ENCODE data around the gene CDK14.

Gene CDK14

GRCh38 chr7:91031757-91032156, 435.6 kb downstream of the CDK14 start:
- no peak for DNase-seq

- DNase-seq: no peak
Observed at GRCh38 chr7:91033574-91033973, 437.5 kb downstream of the CDK14 start.

- peak; percentile 4 to 20 for DNase-seq
Observed at GRCh38 chr7:91034459-91035368, 438.6 kb downstream of the CDK14 start.

GRCh38 chr7:91039033-91039432, 442.9 kb downstream of the CDK14 start:
- no peak for DNase-seq

GRCh38 chr7:91041141-91041540, 445.0 kb downstream of the CDK14 start:
- no peak for DNase-seq

- no peak for DNase-seq
Observed at GRCh38 chr7:91041901-91042484, 445.9 kb downstream of the CDK14 start.

- DNase-seq: no peak
Observed at GRCh38 chr7:91043186-91043585, 447.1 kb downstream of the CDK14 start.

GRCh38 chr7:91043924-91044645, 448.0 kb downstream of the CDK14 start:
- no peak for DNase-seq

- DNase-seq: no peak
Observed at GRCh38 chr7:91045606-91046005, 449.5 kb downstream of the CDK14 start.

GRCh38 chr7:91046322-91047089, 450.4 kb downstream of the CDK14 start:
- DNase-seq: no peak

GRCh38 chr7:91047636-91048035, 451.5 kb downstream of the CDK14 start:
- no peak for DNase-seq

- DNase-seq: no peak
Observed at GRCh38 chr7:91050677-91051076, 454.6 kb downstream of the CDK14 start.

- no peak for DNase-seq
Observed at GRCh38 chr7:91051966-91052365, 455.8 kb downstream of the CDK14 start.

GRCh38 chr7:91054374-91054773, 458.3 kb downstream of the CDK14 start:
- no peak for DNase-seq

- DNase-seq: no peak
Observed at GRCh38 chr7:91055219-91055618, 459.1 kb downstream of the CDK14 start.

- no peak for DNase-seq
Observed at GRCh38 chr7:91062713-91063112, 466.6 kb downstream of the CDK14 start.

GRCh38 chr7:91064052-91064451, 467.9 kb downstream of the CDK14 start:
- DNase-seq: no peak

GRCh38 chr7:91064938-91065337, 468.8 kb downstream of the CDK14 start:
- DNase-seq: no peak

- DNase-seq: no peak
Observed at GRCh38 chr7:91066627-91067026, 470.5 kb downstream of the CDK14 start.

GRCh38 chr7:91067242-91067641, 471.1 kb downstream of the CDK14 start:
- no peak for DNase-seq

- DNase-seq: no peak
Observed at GRCh38 chr7:91068136-91068795, 472.1 kb downstream of the CDK14 start.

- DNase-seq: no peak
Observed at GRCh38 chr7:91069146-91069545, 473.0 kb downstream of the CDK14 start.

All from activated CD4-positive, alpha-beta T cell treated with anti-CD3 and anti-CD28 coated beads, Interleukin-2, amount 50 U/mL, for 48 hours (primary cell).